Stimulated activated naive CD4-positive, alpha-beta T cell (primary cell): Measurements from ENCODE around the gene HELZ.
"Not testable (repeated sequence)": the region's sequence is repeated elsewhere in the genome, so short reads cannot be mapped to it uniquely, and the experiment has no call there.

Experiments used
- DNase-seq, 6 experiments: peaks; one replicate each; lab custom pipeline; 2025; lab: John Stamatoyannopoulos, UW

HELZ gene

DNA sequence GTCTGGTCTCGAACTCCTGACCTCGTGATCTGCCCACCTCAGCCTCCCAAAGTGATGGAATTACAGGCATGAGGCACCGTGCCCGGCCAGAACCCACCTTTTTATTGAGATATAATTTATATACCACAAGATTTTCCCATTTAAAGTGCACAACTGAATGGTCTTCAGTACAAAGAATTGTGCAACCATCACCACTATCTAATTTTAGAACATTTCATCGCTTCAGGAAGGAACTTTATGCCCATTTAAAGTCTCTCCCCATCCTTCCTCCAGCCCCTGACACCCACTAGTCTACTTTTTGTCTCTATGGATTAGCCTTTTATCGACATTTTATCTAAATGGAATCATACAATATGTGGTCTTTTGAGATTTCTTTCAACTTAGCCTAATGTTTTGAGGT is 25.4 kb upstream of the HELZ start:
- no peak for DNase-seq

DNA sequence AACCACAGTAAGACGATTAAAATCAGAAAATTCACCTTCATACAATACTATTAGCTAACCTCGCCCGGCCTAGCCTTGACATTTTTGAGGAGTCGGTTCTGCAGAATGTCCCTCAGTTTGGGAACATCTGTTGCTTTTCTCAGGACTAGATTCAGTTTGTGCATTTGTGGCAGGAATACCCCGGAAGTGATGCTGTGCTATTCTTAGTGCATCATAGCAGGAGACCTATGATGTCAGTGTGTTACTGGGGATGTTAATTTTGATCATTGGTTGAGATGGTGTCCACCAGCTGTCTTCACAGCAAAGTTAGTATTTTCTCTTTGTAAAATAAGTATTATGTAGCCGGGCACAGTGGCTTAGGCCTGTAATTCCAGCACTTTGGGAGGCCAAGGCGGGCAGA is 21.5 kb upstream of the HELZ start:
- no peak for DNase-seq

DNA sequence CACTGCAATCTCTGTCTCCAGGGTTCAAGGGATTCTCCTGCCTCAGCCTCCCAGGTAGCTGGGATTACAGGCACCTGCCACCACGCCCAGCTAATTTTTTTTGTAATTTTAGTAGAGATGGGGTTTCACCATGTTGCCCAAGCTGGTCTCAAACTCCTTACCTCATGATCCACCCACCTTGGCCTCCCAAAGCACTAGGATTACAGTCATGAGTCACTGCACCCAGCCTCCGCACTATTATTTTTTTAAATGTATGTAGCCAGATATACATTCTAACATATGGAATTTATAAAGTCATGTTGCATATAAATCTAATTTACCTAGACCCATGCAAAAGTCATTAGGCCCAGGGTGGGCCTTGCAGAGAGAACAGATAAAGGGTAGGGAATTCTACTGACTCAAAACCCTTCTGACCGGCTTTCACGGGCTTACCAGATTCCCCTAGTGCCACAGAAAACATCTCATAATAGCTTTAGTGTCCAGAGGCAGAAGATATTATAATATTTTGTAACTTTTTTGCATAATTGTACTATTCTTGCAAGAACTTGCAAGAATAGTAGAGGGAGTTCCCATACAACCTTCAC is 20.5 kb upstream of the HELZ start:
- no peak for DNase-seq

DNA sequence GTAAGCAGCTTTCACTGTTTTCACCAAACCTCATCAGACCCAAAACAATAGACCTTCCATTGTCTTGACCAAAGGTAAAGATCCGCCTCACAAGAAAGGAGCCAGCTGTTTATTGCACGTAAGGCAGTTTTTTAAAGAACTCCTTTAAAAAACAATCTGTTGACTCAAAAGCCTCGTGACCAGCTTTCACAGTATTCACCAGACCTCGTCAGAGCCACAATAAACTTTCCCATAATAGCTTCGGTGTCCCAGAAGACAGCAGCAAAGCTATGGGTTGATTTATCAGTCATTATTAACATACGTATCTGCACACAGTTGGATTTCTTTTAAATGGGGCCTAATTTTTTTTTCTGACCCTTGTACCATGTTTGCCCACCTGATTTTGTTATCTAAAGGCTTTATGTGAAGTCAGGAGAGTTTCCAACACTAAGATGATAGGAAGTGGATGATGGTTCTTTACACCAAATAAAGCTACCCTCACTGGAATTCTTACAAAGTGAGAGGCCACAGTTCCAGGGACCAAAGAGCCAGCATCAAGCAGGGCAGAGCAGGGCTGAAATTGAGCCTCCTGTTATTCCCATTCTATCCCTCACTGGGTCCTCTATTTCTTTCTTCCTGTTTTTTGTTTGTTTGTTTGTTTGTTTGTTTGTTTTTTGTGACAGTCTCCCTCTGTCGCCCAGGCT is 17.6 kb upstream of the HELZ start:
- no peak for DNase-seq

GRCh38 chr17:67260170-67260987 is 15.4 kb upstream of the HELZ start:
- DNase-seq: no peak

DNA sequence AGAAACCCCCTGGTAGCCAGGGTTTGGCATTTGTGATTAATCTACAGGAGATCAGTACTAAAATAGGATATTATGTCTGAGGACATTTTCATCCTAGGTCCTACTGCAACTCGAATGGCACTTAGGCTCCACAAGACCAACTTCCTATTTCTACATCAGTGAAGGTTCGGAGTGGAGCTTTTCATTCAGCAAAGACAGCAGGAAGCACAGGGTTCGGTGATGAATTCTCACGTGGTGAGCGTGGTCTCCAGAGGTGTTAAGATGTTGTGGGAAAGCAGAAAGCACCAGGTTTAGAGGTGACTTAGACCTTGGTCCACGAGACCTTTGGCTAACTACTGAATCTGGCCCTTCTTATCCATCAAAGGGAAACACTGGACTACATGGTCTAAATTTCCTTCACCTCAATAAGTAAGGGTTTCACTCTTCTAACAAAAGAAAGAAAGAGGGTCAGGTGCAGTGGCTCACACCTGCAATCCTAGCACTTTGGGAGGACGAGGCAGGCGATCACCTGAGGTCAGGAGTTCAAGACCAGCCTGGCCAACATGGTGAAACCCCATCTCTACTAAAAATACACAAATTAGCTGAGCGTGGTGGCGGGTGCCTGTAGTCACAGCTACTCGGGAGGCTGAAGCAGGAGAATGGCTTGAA is 13.9 kb upstream of the HELZ start:
- no peak for DNase-seq

DNA sequence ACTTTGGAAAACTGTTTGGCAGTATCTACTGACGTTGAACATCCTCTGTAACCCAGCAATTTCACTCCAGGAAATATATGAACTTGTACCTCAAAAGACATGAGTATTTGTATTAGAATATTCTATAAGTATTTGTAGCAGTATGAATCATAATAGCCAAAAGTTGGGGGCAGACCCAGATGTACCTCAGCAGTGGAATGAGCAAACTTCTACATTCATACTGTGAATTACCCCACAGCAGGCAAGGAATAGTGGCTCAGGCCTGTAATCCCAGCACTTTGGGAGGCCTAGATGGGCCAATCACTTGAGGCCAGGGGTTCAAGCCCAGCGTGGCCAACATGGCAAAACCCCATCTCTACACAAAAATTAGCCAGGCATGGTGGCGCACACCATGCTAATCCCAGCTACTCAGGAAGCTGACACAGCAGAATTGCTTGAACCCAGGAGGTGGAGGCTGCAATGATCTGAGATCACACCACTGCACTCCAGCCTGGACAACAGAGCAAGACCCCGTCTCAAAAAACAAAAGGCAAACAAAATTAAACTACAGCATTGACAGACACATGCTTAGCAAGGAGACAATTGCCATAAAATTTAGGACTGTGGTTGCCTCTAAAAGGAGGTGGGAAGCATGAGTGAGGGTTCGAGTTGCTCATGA is 11.2 kb upstream of the HELZ start:
- DNase-seq: no peak

DNA sequence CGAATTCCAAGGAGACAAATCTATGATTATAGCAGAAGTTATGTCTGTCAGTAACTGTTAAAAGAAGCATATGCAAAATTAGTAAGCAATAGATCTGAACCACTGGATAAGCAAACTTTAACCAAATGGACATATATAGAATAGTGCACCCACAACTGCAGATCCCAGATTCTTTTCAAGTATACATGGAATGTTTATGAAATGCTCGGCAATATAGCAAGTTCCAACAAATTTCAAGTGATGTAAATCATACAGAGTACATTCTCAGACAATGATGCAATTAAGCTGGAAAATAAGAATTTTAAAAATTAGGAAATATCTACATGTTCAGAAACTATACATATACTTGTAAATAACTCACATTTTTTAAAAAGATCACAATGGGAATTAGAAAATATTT is 8.4 kb upstream of the HELZ start:
- DNase-seq: no peak

- not testable (repeated sequence) for DNase-seq
Measured at GRCh38 chr17:67251586-67251985, 6.6 kb upstream of the HELZ start.

DNA sequence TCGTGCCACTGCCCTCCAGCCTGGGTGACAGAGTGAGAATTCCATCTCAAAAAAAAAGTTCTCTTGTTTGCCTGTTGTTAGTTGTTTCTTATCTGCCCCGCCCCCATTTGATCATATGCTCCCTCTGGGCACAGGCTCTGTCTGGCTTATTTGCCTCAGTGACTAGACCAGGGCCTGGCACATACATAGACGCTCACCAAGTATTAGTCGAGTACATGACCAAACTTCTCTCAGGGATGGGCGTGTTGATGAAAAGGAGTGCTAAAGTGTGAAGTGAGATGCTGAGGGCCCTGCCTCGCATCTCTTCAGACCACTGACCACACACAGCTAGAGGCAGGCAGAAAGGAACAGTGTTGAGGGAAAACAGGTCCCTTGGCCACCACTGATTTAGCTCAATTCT is 3.3 kb upstream of the HELZ start:
- no peak for DNase-seq

DNA sequence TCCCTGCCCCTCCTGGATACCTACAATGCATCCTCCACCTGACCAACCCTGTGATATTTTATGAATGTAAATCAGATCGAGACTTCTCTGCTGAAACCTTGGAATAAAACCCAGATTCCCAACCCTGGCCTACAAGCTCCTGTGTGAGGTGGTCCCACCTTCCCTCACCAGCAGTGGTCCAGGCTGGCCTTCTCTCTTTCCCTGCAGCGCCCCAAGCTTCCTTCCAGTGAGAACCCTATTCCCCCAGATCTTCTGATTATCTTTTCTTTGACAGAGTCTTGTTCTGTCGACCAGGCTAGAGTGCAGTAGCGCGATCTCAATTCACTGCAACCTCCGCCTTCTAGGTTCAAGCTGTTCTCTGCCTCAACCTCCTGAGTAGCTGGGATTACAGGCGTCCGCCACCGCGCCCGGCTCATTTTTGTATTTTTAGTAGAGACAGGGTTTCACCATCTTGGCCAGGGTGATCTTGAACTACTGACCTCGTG is 2.5 kb upstream of the HELZ start:
- DNase-seq: no peak

- DNase-seq: no peak
Measured at GRCh38 chr17:67246653-67247415, 1.8 kb upstream of the HELZ start.

DNA sequence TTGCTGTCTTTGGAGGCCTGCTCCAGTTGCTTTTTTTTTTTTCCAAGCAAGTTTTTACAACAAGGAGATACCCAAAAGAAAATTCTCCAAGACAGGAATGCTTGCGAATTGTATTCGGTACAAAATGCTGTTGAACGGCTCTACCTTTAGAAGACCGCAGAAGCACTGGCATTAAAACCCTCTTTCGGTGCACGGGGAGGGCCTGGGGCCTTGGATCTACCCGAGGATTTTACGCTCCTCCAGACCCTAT is 1.3 kb upstream of the HELZ start:
- peak in 1 of 6 experiments; percentile 21 for DNase-seq

DNA sequence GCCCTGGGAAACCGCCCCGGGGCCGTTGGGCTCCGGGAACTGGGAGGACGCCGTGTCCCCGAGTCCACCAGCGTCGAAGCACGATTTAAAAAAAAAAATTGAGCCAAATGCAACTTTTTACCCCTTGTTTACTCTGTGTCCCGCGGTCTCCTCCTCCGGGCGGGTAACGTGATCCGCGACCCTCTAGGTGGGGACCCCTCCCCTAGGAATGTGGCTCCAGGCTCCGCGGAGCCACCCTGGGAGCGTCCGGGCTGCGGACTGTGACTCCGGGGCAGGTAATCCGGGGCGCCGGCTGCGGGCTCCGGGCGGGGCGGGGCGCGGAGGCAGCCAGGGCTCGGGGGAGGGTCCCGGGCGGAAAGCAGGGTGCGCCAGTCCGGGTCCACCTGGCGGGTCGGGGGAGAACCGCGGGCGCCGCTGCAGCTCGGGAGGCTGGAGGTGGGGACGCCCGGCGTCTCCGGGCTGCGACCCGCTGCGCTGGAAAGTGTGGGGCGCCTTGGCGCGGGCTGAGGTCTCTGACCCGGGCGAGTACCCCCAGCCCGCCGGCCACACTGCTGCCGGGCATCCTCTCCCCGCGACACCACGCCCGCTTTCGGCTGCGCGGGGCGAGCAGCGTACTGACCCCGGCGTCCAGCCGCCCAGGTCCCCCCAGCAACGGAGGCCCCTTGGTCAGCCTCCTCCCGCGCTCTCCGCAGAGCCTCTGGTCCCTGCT is 852 bp upstream of the HELZ start:
- DNase-seq: peak in 5 of 6 experiments; percentile 26 to 57 (median 35)

DNA sequence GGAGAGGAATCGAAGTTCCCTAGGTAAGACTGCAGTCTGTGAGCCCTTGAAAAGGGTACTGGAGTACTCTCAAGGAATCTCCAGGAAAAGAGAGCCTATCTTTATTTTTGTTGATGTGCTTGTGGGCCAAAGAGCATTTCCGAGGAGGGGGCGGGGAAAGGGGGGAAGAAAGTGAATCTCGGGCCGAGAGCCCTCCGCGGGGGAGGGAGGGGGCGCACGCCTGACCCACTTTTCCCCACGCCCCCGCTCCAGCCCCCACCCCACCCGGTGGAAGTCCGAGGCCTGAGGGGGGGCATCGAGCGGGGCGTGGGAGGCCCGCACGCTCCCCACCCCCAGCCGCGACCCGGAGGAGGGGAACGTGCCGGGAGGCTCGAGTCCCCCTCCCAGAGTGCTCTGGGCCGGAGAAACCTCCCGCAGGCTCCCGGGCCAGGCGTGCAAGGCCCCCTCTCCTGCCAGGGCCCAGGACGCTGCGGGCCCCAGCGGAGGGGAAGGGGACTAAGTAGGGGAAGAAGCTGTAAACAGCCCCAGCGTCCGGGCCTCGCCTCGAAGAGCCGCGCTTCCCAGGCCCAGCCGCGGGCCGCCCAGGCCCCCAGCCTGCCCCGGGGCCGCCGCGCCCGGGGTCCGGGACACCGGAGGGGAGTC is 444 bp downstream of the HELZ start:
- DNase-seq: peak in 2 of 6 experiments; percentile 28 to 55

DNA sequence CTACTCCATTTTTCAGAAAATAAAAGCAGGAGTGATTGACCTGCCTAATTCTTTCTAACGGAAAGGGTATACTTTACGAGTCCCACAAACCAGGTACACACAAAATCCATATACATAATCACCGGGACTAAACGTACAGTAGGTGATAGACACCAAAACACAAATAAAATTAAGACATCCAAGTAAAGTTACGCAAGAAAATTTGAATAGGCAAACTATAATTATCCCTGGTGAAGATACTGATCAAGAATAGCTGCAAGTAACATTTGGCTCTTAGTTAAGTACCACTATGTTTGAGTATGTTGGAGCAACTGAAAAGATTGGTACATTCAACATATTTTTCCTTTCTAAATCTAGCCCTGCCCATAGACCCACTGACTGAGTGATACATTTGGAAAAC is 1.7 kb downstream of the HELZ start:
- DNase-seq: no peak

DNA sequence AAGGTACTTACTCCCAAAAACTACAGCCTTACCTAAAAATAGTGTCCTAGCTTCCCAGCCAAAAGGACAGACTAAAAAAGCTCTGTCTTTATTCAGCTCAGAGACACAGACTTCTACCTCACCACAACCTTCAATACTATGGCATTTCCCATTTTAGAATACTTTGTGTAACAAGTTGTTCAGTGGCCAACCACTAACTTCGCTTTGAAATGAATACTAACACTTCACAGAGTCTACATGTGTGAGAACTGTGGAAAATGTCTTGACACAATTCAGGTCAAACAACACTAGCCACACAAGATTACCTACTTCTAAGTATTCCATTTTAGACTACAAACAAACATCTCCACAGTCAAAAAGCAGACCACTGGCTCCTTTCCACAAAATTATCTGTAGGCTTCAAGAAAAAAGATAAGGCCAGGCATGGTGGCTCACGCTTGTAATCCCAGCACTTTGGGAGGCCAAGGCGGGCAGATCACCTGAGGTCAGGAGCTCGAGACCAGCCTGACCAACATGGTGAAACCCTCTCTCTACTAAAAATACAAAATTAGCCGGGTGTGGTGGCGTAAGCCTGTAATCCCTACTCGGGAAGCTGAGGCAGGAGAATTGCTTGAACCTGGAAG is 3.2 kb downstream of the HELZ start:
- DNase-seq: no peak

DNA sequence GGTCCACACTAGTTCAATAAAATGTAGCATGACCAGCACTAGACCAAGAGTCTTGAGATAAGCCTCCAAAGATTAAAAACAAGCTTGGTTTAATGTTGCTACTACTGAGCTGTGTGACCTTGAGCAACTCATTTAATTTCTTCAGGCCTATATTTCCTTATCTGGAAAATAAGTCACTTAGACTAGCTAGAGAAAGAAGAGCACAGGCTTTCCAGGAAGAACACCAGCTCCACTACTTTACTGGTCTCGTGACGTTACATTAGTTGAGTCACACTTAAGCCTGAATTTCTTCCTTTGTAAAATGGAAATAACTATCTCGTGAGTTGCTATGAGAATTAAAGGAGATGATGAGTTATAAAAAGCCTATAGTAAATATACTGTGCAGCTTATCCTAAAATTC is 5.4 kb downstream of the HELZ start:
- DNase-seq: no peak

DNA sequence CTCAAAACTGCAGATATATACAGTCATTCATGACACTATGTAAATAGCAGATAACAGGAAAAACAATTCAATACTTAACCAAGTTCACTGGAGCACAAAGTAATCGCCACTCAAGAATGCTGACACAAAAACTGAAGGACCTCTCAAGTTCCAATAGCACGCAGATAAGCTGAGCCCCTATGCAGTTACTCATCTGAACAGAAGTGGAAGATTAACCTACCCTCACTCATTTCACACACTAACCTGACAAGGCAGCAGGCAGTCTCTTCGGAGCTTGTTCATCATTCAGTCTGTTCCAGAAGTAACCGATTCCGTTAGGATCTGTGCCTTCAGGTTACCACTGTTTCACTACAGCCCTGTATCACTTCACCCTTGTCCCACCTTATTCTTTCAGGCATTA is 6.0 kb downstream of the HELZ start:
- DNase-seq: no peak

DNA sequence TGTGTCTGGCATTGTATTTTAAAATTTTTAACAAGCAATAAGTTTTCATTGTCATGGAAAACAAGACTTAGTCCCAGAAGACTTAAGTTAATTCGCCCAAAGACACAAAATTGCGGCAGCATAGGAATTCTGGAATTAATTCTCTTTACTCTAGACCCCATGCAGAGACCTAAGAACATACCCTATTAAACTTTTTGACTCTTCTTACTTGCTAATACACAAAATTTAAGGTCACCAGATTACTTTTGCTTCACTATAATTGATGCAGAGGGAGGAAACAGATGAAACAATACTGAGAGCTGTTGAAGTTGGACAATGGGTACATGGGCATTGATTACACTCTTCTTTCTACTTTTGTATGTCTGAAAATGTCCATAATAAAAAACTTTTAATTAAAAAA is 12.6 kb downstream of the HELZ start:
- no peak for DNase-seq
